Panc1 (cell line): ENCODE measurements around the gene OR10AG1.

ENCODE experiments used
- POLR2AphosphoS5 ChIP-seq: IDR thresholded peaks from 2 replicates; pipeline ENCODE4 v1.6.1; 2012; ENCODE audit warnings: mild to moderate bottlenecking, low read depth, low read length, moderate library complexity
- TCF7L2 ChIP-seq: IDR thresholded peaks from 2 replicates; pipeline ENCODE4 v1.6.1; 2011; ENCODE audit warnings: mild to moderate bottlenecking, low read depth, low read length, inconsistent platforms
- TF ChIP-seq, protein P1 (sequence below): fragments of 450-650 bp; IDR thresholded peaks from 2 replicates; pipeline ENCODE4 v1.5.1; 2017; ENCODE audit warnings: mild to moderate bottlenecking
- TF ChIP-seq, protein P2 (sequence below), 2 experiments: IDR thresholded peaks; 2 replicates each; pipeline ENCODE4 v1.6.1; 2011 to 2012; ENCODE audit warnings: low read depth in 2 of 2, control low read depth in 1 of 2, low read length in 1 of 2, mild to moderate bottlenecking in 1 of 2, moderate library complexity in 1 of 2; ENCODE audit not compliant: insufficient read depth in 1 of 2

DNA sequence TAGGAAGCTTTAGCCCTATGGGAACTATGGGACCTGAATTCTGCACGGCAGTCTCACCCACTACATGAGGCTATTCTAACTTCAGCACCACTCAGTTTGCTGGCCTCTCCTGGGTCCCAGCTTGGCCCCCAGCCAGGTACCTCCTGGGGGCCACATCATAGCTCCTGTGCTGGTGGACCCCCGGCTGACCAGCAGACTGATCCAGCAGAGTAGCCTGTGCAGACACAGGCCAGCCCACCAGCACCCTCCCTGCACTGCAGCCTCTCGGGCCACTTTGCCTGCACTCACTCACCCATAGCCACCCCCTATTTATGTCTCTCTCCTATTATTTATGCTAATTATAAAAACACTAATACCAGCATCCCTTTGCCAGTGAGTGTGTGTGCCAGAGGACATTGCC lies 1.2 kb upstream of the OR10AG1 start:
- TF ChIP-seq, protein P1, sequence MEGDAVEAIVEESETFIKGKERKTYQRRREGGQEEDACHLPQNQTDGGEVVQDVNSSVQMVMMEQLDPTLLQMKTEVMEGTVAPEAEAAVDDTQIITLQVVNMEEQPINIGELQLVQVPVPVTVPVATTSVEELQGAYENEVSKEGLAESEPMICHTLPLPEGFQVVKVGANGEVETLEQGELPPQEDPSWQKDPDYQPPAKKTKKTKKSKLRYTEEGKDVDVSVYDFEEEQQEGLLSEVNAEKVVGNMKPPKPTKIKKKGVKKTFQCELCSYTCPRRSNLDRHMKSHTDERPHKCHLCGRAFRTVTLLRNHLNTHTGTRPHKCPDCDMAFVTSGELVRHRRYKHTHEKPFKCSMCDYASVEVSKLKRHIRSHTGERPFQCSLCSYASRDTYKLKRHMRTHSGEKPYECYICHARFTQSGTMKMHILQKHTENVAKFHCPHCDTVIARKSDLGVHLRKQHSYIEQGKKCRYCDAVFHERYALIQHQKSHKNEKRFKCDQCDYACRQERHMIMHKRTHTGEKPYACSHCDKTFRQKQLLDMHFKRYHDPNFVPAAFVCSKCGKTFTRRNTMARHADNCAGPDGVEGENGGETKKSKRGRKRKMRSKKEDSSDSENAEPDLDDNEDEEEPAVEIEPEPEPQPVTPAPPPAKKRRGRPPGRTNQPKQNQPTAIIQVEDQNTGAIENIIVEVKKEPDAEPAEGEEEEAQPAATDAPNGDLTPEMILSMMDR: no peak
- TF ChIP-seq, protein P2, sequence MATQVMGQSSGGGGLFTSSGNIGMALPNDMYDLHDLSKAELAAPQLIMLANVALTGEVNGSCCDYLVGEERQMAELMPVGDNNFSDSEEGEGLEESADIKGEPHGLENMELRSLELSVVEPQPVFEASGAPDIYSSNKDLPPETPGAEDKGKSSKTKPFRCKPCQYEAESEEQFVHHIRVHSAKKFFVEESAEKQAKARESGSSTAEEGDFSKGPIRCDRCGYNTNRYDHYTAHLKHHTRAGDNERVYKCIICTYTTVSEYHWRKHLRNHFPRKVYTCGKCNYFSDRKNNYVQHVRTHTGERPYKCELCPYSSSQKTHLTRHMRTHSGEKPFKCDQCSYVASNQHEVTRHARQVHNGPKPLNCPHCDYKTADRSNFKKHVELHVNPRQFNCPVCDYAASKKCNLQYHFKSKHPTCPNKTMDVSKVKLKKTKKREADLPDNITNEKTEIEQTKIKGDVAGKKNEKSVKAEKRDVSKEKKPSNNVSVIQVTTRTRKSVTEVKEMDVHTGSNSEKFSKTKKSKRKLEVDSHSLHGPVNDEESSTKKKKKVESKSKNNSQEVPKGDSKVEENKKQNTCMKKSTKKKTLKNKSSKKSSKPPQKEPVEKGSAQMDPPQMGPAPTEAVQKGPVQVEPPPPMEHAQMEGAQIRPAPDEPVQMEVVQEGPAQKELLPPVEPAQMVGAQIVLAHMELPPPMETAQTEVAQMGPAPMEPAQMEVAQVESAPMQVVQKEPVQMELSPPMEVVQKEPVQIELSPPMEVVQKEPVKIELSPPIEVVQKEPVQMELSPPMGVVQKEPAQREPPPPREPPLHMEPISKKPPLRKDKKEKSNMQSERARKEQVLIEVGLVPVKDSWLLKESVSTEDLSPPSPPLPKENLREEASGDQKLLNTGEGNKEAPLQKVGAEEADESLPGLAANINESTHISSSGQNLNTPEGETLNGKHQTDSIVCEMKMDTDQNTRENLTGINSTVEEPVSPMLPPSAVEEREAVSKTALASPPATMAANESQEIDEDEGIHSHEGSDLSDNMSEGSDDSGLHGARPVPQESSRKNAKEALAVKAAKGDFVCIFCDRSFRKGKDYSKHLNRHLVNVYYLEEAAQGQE (IDR thresholded peaks at IDR 0.05; ENCODE audit: insufficient read depth in 1 of 2, low read depth in 2 of 2, low read length in 1 of 2): no peak
- TF ChIP-seq POLR2AphosphoS5: no peak
- no peak for TF ChIP-seq TCF7L2
